HG03565 (cell line): ENCODE measurements around the gene GMDS.

ENCODE experiments used
- ATAC-seq: cut with Tn5 transposase; IDR thresholded peaks from one replicate; pipeline ENCODE4 v1.9.1; 2021; ENCODE audit warnings: mild to moderate bottlenecking, moderate library complexity; ENCODE audit not compliant: unreplicated experiment

Gene GMDS

GRCh38 chr6:1842334-1842733, 403.1 kb downstream of the GMDS start:
- no peak for ATAC-seq

- ATAC-seq = no peak
Observed at GRCh38 chr6:1841136-1841535, 404.3 kb downstream of the GMDS start.

- ATAC-seq = no peak
Observed at GRCh38 chr6:1840491-1841121, 404.8 kb downstream of the GMDS start.

- ATAC-seq = no peak
Observed at GRCh38 chr6:1839361-1839760, 406.0 kb downstream of the GMDS start.

- ATAC-seq = no peak
Observed at GRCh38 chr6:1838604-1839213, 406.7 kb downstream of the GMDS start.

GRCh38 chr6:1837826-1838225, 407.6 kb downstream of the GMDS start:
- no peak for ATAC-seq

- no peak for ATAC-seq
Observed at GRCh38 chr6:1836690-1837089, 408.7 kb downstream of the GMDS start.

GRCh38 chr6:1834646-1835516, 410.5 kb downstream of the GMDS start:
- ATAC-seq = no peak

GRCh38 chr6:1834207-1834606, 411.2 kb downstream of the GMDS start:
- ATAC-seq = no peak

GRCh38 chr6:1832844-1833787, 412.3 kb downstream of the GMDS start:
- no peak for ATAC-seq

- ATAC-seq = no peak
Observed at GRCh38 chr6:1832358-1832757, 413.0 kb downstream of the GMDS start.

GRCh38 chr6:1827984-1828793, 417.2 kb downstream of the GMDS start:
- no peak for ATAC-seq

GRCh38 chr6:1825926-1826325, 419.5 kb downstream of the GMDS start:
- ATAC-seq = no peak

- no peak for ATAC-seq
Observed at GRCh38 chr6:1825277-1825676, 420.1 kb downstream of the GMDS start.

GRCh38 chr6:1821513-1822183, 423.8 kb downstream of the GMDS start:
- no peak for ATAC-seq

GRCh38 chr6:1821164-1821512, 424.3 kb downstream of the GMDS start:
- ATAC-seq = no peak

GRCh38 chr6:1820714-1821113, 424.7 kb downstream of the GMDS start:
- no peak for ATAC-seq

GRCh38 chr6:1820165-1820564, 425.2 kb downstream of the GMDS start:
- ATAC-seq = no peak

GRCh38 chr6:1819007-1819406, 426.4 kb downstream of the GMDS start:
- no peak for ATAC-seq
